Liver (tissue), 9 donors: Measurements from ENCODE around the gene IMMT. TPM values are rescaled to one million over a fixed set of nuclear protein-coding genes. Genes with fewer than 3 reads are reported as not detected.

Source experiments
- DNase-seq: peaks from one replicate; pipeline ENCODE4 v3.0.0-alpha.2; 2017; ENCODE audit warnings: low spot score
- H3K27ac ChIP-seq, 2 donors: one replicate each; pipeline ENCODE4 v1.7.0; 2013; ENCODE audit warnings: inconsistent platforms in 2 of 2, low read length in 2 of 2, control low read depth in 1 of 2, low read depth in 1 of 2, mild to moderate bottlenecking in 1 of 2
- H3K27me3 ChIP-seq, 4 donors: one replicate each; pipeline versions ENCODE4 v1.6.1 to v1.7.0; 2013; ENCODE audit warnings: low read length in 3 of 4, inconsistent platforms in 1 of 4, mild to moderate bottlenecking in 1 of 4, moderate library complexity in 1 of 4; ENCODE audit not compliant: control insufficient read depth in 4 of 4, insufficient read depth in 4 of 4
- H3K36me3 ChIP-seq, 4 donors: one replicate each; pipeline versions ENCODE4 v1.6.1 to v1.7.0; 2013; ENCODE audit warnings: low read length in 3 of 4, mild to moderate bottlenecking in 3 of 4, low read depth in 1 of 4, moderate library complexity in 1 of 4; ENCODE audit not compliant: control insufficient read depth in 4 of 4, insufficient read depth in 3 of 4
- H3K4me1 ChIP-seq, 4 donors: one replicate each; pipeline versions ENCODE4 v1.6.1 to v1.7.0; 2013; ENCODE audit warnings: low read length in 3 of 4, mild to moderate bottlenecking in 3 of 4, moderate library complexity in 1 of 4; ENCODE audit not compliant: control insufficient read depth in 4 of 4, insufficient read depth in 4 of 4
- H3K4me3 ChIP-seq, 3 donors: one replicate each; pipeline versions ENCODE4 v1.6.1 to v1.7.0; 2013; ENCODE audit warnings: low read length in 3 of 3, control low read depth in 1 of 3, low read depth in 1 of 3, mild to moderate bottlenecking in 1 of 3
- H3K9ac ChIP-seq, 2 donors: one replicate each; pipeline ENCODE4 v1.7.0; 2013; ENCODE audit warnings: low read length in 2 of 2, mild to moderate bottlenecking in 2 of 2, moderate library complexity in 2 of 2, control low read depth in 1 of 2, low read depth in 1 of 2
- H3K9me3 ChIP-seq, 4 donors: one replicate each; pipeline versions ENCODE4 v1.6.1 to v1.7.0; 2013; ENCODE audit warnings: low read length in 3 of 4; ENCODE audit not compliant: control insufficient read depth in 4 of 4
- ATF3 ChIP-seq: IDR thresholded peaks from 2 replicates; pipeline ENCODE4 v1.6.1; 2016; ENCODE audit warnings: antibody characterized with exemption
- CTCF ChIP-seq: fragments of 150-350 bp; IDR thresholded peaks from 2 replicates; pipeline ENCODE4 v1.5.1; 2017; ENCODE audit warnings: improper control_type of control experiment, low read depth, low read length; ENCODE audit not compliant: missing input control
- EGR1 ChIP-seq, 2 donors: IDR thresholded peaks; 2 replicates each; pipeline ENCODE4 v1.6.1; 2016 to 2018; ENCODE audit warnings: antibody characterized with exemption in 2 of 2, low read depth in 2 of 2
- FOXA1 ChIP-seq: IDR thresholded peaks from 2 replicates; pipeline ENCODE4 v1.6.1; 2016; ENCODE audit warnings: antibody characterized with exemption
- FOXA2 ChIP-seq: IDR thresholded peaks from 2 replicates; pipeline ENCODE4 v1.6.1; 2016; ENCODE audit warnings: antibody characterized with exemption
- GABPA ChIP-seq, 2 donors: IDR thresholded peaks in 1 of 2; conservative IDR thresholded peaks in 1 of 2; 2 replicates each; pipeline ENCODE4 v1.6.1; 2016; ENCODE audit warnings: antibody characterized with exemption in 2 of 2, mild to moderate bottlenecking in 1 of 2, moderate library complexity in 1 of 2
- HNF4A ChIP-seq, 2 donors: conservative IDR thresholded peaks; 2 replicates each; pipeline ENCODE4 v1.6.1; 2016; ENCODE audit warnings: antibody characterized with exemption in 2 of 2, mild to moderate bottlenecking in 2 of 2
- HNF4G ChIP-seq: IDR thresholded peaks from 2 replicates; pipeline ENCODE4 v1.6.1; 2016; ENCODE audit warnings: antibody characterized with exemption
- JUND ChIP-seq, 2 donors: IDR thresholded peaks; 2 replicates each; pipeline ENCODE4 v1.6.1; 2016; ENCODE audit warnings: antibody characterized with exemption in 2 of 2
- MAX ChIP-seq: IDR thresholded peaks from 2 replicates; pipeline ENCODE4 v1.6.1; 2016; ENCODE audit warnings: antibody characterized with exemption
- NR2F2 ChIP-seq: IDR thresholded peaks from 2 replicates; pipeline ENCODE4 v1.6.1; 2016; ENCODE audit warnings: antibody characterized with exemption
- RAD21 ChIP-seq, 2 donors: IDR thresholded peaks; 2 replicates each; pipeline ENCODE4 v1.6.1; 2016; ENCODE audit warnings: antibody characterized with exemption in 2 of 2, mild to moderate bottlenecking in 2 of 2
- REST ChIP-seq: IDR thresholded peaks from 2 replicates; pipeline ENCODE4 v1.6.1; 2016; ENCODE audit warnings: antibody characterized with exemption, mild to moderate bottlenecking
- RXRA ChIP-seq, 2 donors: IDR thresholded peaks; 2 replicates each; pipeline ENCODE4 v1.6.1; 2017 to 2018; ENCODE audit warnings: antibody characterized with exemption in 2 of 2, mild to moderate bottlenecking in 1 of 2
- SP1 ChIP-seq: IDR thresholded peaks from 2 replicates; pipeline ENCODE4 v1.6.1; 2018; ENCODE audit warnings: antibody characterized with exemption, mild to moderate bottlenecking
- TAF1 ChIP-seq: conservative IDR thresholded peaks from 2 replicates; pipeline ENCODE4 v1.6.1; 2016; ENCODE audit warnings: antibody characterized with exemption, mild to moderate bottlenecking
- YY1 ChIP-seq: IDR thresholded peaks from 2 replicates; pipeline ENCODE4 v1.6.1; 2016; ENCODE audit warnings: antibody characterized with exemption, mild to moderate bottlenecking
- ZBTB33 ChIP-seq: IDR thresholded peaks from 2 replicates; pipeline ENCODE4 v1.6.1; 2016; ENCODE audit warnings: antibody characterized with exemption
- WGBS: extraction: QIAGEN DNeasy Blood & Tissue Kit; methylation state at CpG from one replicate; pipeline ENCODE4 v1.1.7; 2013; 5-methylcytosine and 5-hydroxymethylcytosine counted together
- polyA plus RNA-seq, 2 donors: library from polyadenylated mRNA; stranded (reverse) in 1 of 2; unstranded in 1 of 2; fragments of 200-250 nt in 1 of 2; fragments of >200 nt in 1 of 2; fragmentation: Nextera tagmentation in 1 of 2; extraction: Ambion mirVana in 1 of 2; gene quantifications; one replicate each; pipeline versions ENCODE4 v1.2.1 to v1.2.3, GENCODE V29; 2013 to 2015
- total RNA-seq, 2 donors: library from RNA; depleted of rRNA; stranded (reverse); fragments of >200 nt; gene quantifications; one replicate each; pipeline ENCODE4 v1.2.3, GENCODE V29; 2014
- donor health status: healthy.
- donor health status: healthy.
- donor health status: healthy.
- donor health status: healthy.
- donor health status: healthy.

IMMT gene
- total and polyA plus RNA-seq, 4 donors: 38.3 to 49.1 (median 46.9) TPM

- no peaks in the 10 kb centered on the region for H3K9me3 ChIP-seq
- H3K36me3 ChIP-seq: no peaks in the 10 kb centered on the region
- H3K27ac ChIP-seq: no peak overlapping the region
- 92% methylated on average over 6 of the region's 6 CpGs for WGBS
- H3K9ac ChIP-seq: no peak overlapping the region
- DNase-seq: no peak
- H3K27me3 ChIP-seq: no peaks in the 10 kb centered on the region
- H3K4me3 ChIP-seq: no peak overlapping the region
- no peak for TF ChIP-seq RXRA (IDR thresholded peaks at IDR 0.05)
- no peak for TF ChIP-seq ZBTB33
- no peak for TF ChIP-seq CTCF
- TF ChIP-seq HNF4G: no peak
- TF ChIP-seq REST: no peak
- no peak for TF ChIP-seq JUND (IDR thresholded peaks at IDR 0.05)
- TF ChIP-seq SP1: no peak
- no peak for TF ChIP-seq ATF3
- TF ChIP-seq MAX: no peak
- no peak for TF ChIP-seq HNF4A (conservative IDR thresholded peaks at IDR 0.05)
- TF ChIP-seq EGR1 (IDR thresholded peaks at IDR 0.05; ENCODE audit: low read depth in 2 of 2): no peak
- no peak for TF ChIP-seq NR2F2
- TF ChIP-seq TAF1: no peak
- no peak for TF ChIP-seq FOXA2
- no peak for TF ChIP-seq YY1
- no peak for TF ChIP-seq GABPA (IDR thresholded peaks at IDR 0.05 in 1 of 2, conservative IDR thresholded peaks at IDR 0.05 in 1 of 2)
- no peak for TF ChIP-seq RAD21 (IDR thresholded peaks at IDR 0.05)
- TF ChIP-seq FOXA1: no peak
- H3K4me1 ChIP-seq: no peaks in the 10 kb centered on the region
Measured at GRCh38 chr2:86232910-86233309, 37.6 kb upstream of the IMMT start.
